ENCODE results near the gene CARD10.

- TF ChIP-seq, protein P1, sequence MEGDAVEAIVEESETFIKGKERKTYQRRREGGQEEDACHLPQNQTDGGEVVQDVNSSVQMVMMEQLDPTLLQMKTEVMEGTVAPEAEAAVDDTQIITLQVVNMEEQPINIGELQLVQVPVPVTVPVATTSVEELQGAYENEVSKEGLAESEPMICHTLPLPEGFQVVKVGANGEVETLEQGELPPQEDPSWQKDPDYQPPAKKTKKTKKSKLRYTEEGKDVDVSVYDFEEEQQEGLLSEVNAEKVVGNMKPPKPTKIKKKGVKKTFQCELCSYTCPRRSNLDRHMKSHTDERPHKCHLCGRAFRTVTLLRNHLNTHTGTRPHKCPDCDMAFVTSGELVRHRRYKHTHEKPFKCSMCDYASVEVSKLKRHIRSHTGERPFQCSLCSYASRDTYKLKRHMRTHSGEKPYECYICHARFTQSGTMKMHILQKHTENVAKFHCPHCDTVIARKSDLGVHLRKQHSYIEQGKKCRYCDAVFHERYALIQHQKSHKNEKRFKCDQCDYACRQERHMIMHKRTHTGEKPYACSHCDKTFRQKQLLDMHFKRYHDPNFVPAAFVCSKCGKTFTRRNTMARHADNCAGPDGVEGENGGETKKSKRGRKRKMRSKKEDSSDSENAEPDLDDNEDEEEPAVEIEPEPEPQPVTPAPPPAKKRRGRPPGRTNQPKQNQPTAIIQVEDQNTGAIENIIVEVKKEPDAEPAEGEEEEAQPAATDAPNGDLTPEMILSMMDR (IDR thresholded peaks at IDR 0.05), result no peak
- no peak for TF ChIP-seq POLR2A (IDR thresholded peaks at IDR 0.05)
Measured at GRCh38 chr22:37565830-37566229, 46.6 kb upstream of the CARD10 start.
